ENCODE measurements around the gene EPB41L4A. TPM values are rescaled to one million over a fixed set of nuclear protein-coding genes. Genes with fewer than 3 reads are reported as not detected.
"Not testable (repeated sequence)": the region's sequence is repeated elsewhere in the genome, so short reads cannot be mapped to it uniquely, and the experiment has no call there.

Gene EPB41L4A, protein sequence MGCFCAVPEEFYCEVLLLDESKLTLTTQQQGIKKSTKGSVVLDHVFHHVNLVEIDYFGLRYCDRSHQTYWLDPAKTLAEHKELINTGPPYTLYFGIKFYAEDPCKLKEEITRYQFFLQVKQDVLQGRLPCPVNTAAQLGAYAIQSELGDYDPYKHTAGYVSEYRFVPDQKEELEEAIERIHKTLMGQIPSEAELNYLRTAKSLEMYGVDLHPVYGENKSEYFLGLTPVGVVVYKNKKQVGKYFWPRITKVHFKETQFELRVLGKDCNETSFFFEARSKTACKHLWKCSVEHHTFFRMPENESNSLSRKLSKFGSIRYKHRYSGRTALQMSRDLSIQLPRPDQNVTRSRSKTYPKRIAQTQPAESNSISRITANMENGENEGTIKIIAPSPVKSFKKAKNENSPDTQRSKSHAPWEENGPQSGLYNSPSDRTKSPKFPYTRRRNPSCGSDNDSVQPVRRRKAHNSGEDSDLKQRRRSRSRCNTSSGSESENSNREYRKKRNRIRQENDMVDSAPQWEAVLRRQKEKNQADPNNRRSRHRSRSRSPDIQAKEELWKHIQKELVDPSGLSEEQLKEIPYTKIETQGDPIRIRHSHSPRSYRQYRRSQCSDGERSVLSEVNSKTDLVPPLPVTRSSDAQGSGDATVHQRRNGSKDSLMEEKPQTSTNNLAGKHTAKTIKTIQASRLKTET
- total RNA-seq, result 7.4 TPM
- polyA plus RNA-seq (ENCODE audit: insufficient read depth in 1 of 8, insufficient read length in 8 of 8, low replicate concordance in 1 of 8), result 1 to 10 TPM; 3.3 to 9.1 (median 5.5) TPM
- long read RNA-seq, donor 1, result 0 reads
- long read RNA-seq, donor 2, result 0 reads
- long read RNA-seq, donor 3, result 0 reads
- long read RNA-seq, donor 4, partial matches to known transcripts, result 0 of 1 reads
- long read RNA-seq, donor 4, other reads (novel, unspliced or antisense), result 0 of 1 reads
- long read RNA-seq, donor 5, partial matches to known transcripts, result 482 of 505 reads
- long read RNA-seq, donor 5, other reads (novel, unspliced or antisense), result 23 of 505 reads
- long read RNA-seq, donor 6, result 0 reads
- long read RNA-seq, donor 7, result 0 reads
- long read RNA-seq, donor 8, result 0 reads
- long read RNA-seq, donor 9, result 0 reads
- long read RNA-seq, donor 10, result 0 reads
- long read RNA-seq, donor 11, result 0 reads

- H3K27me3 ChIP-seq (ENCODE audit: control insufficient read depth, insufficient read depth, low read length), result peaks cover 25% of the 10 kb centered on the region
- H3K27ac ChIP-seq (ENCODE audit: low read length), result peak within 1 kb of the TSS; percentile 75
- no peaks in the 10 kb centered on the region for H3K36me3 ChIP-seq (ENCODE audit: control insufficient read depth, insufficient read depth, low read length)
- WGBS (ENCODE audit: insufficient coverage), result under 1% methylated on average over 103 of the region's 103 CpGs
- peak within 1 kb of the TSS; percentile 79 for H3K4me3 ChIP-seq (ENCODE audit: low read length)
- peaks cover 8% of the 10 kb centered on the region for H3K4me1 ChIP-seq (ENCODE audit: control insufficient read depth, insufficient read depth, low read length)
- H3K9me3 ChIP-seq (replicated peaks; ENCODE audit: control insufficient read depth, low read depth, low read length), result no peaks in the 10 kb centered on the region
- DNase-seq, result peak; percentile 62
Observed at GRCh38 chr5:112419164-112419985, at the start of gene EPB41L4A. EPB41L4A (minus strand) TSS chr5:112419277; CDS start chr5:112419039, 238 bp downstream.

DNA sequence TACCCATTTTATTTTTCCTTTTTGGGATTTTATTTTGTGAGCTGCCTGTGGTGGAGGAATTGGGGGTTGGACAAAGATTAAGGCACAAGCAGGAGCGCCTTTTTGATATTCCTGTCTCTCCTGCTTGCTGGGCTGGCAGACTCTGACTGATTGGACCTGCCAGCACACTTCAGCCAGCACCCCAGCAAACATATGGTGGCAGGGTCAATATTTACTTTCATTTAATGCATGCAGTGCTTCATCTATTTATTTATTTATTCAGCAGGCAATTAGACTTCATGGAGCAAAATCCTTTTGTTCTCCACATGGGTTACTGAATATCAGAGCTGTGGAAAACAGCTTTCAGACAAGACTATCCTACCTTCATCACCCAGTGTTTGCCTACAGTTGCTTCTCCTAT lies 48.4 kb upstream of the EPB41L4A start:
- H3K9me3 ChIP-seq (replicated peaks; ENCODE audit: control insufficient read depth, low read depth, low read length), result no peaks in the 10 kb centered on the region
- H3K4me3 ChIP-seq (ENCODE audit: low read length), result no peak overlapping the region
- H3K36me3 ChIP-seq (ENCODE audit: control insufficient read depth, insufficient read depth, low read length), result no peaks in the 10 kb centered on the region
- H3K27ac ChIP-seq (ENCODE audit: low read length), result no peak overlapping the region
- no peak for DNase-seq
- H3K4me1 ChIP-seq (ENCODE audit: control insufficient read depth, insufficient read depth, low read length), result no peaks in the 10 kb centered on the region
- no CpG with 5 or more reads among the region's 1 CpG for WGBS (ENCODE audit: insufficient coverage)
- H3K27me3 ChIP-seq (ENCODE audit: control insufficient read depth, insufficient read depth, low read length), result no peaks in the 10 kb centered on the region

DNA sequence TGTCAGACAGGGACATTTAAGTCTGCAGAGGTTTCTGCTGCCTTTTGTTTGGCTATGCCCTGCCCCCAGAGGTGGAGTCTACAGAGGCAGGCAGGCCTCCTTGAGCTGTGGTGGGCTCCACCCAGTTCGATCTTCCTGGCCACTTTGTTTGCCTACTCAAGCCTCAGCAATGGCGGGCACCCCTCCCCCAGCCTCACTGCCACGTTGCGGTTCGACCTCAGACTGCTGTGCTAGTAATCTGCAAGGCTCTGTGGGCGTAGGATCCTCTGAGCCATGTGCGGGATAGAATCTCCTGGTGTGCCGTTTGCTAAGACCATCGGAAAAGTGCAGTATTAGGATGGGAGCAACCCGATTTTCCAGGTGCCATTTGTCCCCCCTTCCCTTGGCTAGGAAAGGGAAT lies 47.2 kb upstream of the EPB41L4A start:
- WGBS (ENCODE audit: insufficient coverage), result 88% methylated on average over 9 of the region's 10 CpGs
- not testable (repeated sequence) for H3K4me1 ChIP-seq (ENCODE audit: control insufficient read depth, insufficient read depth, low read length); DNase-seq; H3K36me3 ChIP-seq (ENCODE audit: control insufficient read depth, insufficient read depth, low read length); H3K9me3 ChIP-seq (replicated peaks; ENCODE audit: control insufficient read depth, low read depth, low read length); H3K4me3 ChIP-seq (ENCODE audit: low read length); H3K27ac ChIP-seq (ENCODE audit: low read length); H3K27me3 ChIP-seq (ENCODE audit: control insufficient read depth, insufficient read depth, low read length)

- not testable (repeated sequence) for H3K27ac ChIP-seq (ENCODE audit: low read length); H3K4me3 ChIP-seq (ENCODE audit: low read length); DNase-seq; H3K36me3 ChIP-seq (ENCODE audit: control insufficient read depth, insufficient read depth, low read length); H3K27me3 ChIP-seq (ENCODE audit: control insufficient read depth, insufficient read depth, low read length); H3K4me1 ChIP-seq (ENCODE audit: control insufficient read depth, insufficient read depth, low read length); H3K9me3 ChIP-seq (replicated peaks; ENCODE audit: control insufficient read depth, low read depth, low read length)
- 83% methylated on average over 5 of the region's 10 CpGs for WGBS (ENCODE audit: insufficient coverage)
Observed at GRCh38 chr5:112447187-112447760, 28.2 kb upstream of the EPB41L4A start.

- Histone ChIP-seq H3K4me1 (ENCODE audit: control insufficient read depth, insufficient read depth, low read length) (no peaks in the 10 kb centered on the region), H3K36me3 (ENCODE audit: control insufficient read depth, insufficient read depth, low read length) (no peaks in the 10 kb centered on the region), H3K27me3 (ENCODE audit: control insufficient read depth, insufficient read depth, low read length) (no peaks in the 10 kb centered on the region), H3K9me3 (replicated peaks; ENCODE audit: control insufficient read depth, low read depth, low read length) (no peaks in the 10 kb centered on the region), H3K4me3 (ENCODE audit: low read length) (no peak overlapping the region), H3K27ac (ENCODE audit: low read length) (no peak overlapping the region)
- DNase-seq, result no peak
- 83% methylated on average over 2 of the region's 6 CpGs for WGBS (ENCODE audit: insufficient coverage)
Observed at GRCh38 chr5:112445626-112446350, 26.7 kb upstream of the EPB41L4A start.

DNA sequence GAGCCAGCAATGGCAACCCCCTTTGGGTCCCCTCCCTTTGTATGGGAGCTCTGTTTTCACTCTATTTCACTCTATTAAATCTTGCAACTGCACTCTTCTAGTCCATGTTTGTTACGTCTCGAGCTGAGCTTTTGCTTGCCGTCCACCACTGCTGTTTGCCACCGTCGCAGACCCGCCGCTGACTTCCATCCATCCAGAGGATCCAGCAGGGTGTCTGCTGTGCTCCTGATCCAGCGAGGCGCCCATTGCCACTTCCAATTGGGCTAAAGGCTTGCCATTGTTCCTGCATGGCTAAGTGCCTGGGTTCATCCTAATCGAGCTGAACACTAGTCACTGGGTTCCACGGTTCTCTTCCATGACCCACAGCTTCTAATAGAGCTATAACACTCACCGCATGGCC lies 24.9 kb upstream of the EPB41L4A start:
- not testable (repeated sequence) for DNase-seq

GRCh38 chr5:112440031-112440430 lies 21.0 kb upstream of the EPB41L4A start:
- H3K27ac ChIP-seq (ENCODE audit: low read length), result no peak overlapping the region
- DNase-seq, result no peak
- H3K9me3 ChIP-seq (replicated peaks; ENCODE audit: control insufficient read depth, low read depth, low read length), result no peaks in the 10 kb centered on the region
- whole genome bisulfite sequencing (ENCODE audit: insufficient coverage), result no CpG with 5 or more reads among the region's 2 CpGs
- no peaks in the 10 kb centered on the region for H3K36me3 ChIP-seq (ENCODE audit: control insufficient read depth, insufficient read depth, low read length)
- H3K4me3 ChIP-seq (ENCODE audit: low read length), result no peak overlapping the region
- peaks cover 2% of the 10 kb centered on the region for H3K4me1 ChIP-seq (ENCODE audit: control insufficient read depth, insufficient read depth, low read length)
- H3K27me3 ChIP-seq (ENCODE audit: control insufficient read depth, insufficient read depth, low read length), result no peaks in the 10 kb centered on the region

More for the DNA sequence above, 24.9 kb upstream of the EPB41L4A start:
- not testable (repeated sequence) for H3K9me3 ChIP-seq (replicated peaks; ENCODE audit: control insufficient read depth, low read depth, low read length); H3K36me3 ChIP-seq (ENCODE audit: control insufficient read depth, insufficient read depth, low read length); H3K4me1 ChIP-seq (ENCODE audit: control insufficient read depth, insufficient read depth, low read length); H3K27me3 ChIP-seq (ENCODE audit: control insufficient read depth, insufficient read depth, low read length); H3K4me3 ChIP-seq (ENCODE audit: low read length); H3K27ac ChIP-seq (ENCODE audit: low read length)
- 80% methylated on average over 9 of the region's 12 CpGs for whole genome bisulfite sequencing (ENCODE audit: insufficient coverage)

- no peak overlapping the region for H3K27ac ChIP-seq (ENCODE audit: low read length)
- WGBS (ENCODE audit: insufficient coverage), result no CpG with 5 or more reads among the region's 2 CpGs
- DNase-seq, result no peak
Observed at GRCh38 chr5:112436144-112436543, 17.1 kb upstream of the EPB41L4A start.

GRCh38 chr5:112434641-112435040 lies 15.6 kb upstream of the EPB41L4A start:
- Histone ChIP-seq H3K9me3 (replicated peaks; ENCODE audit: control insufficient read depth, low read depth, low read length) (no peaks in the 10 kb centered on the region), H3K36me3 (ENCODE audit: control insufficient read depth, insufficient read depth, low read length) (no peaks in the 10 kb centered on the region), H3K4me3 (ENCODE audit: low read length) (no peak overlapping the region), H3K27me3 (ENCODE audit: control insufficient read depth, insufficient read depth, low read length) (no peaks in the 10 kb centered on the region), H3K27ac (ENCODE audit: low read length) (no peak overlapping the region), H3K4me1 (ENCODE audit: control insufficient read depth, insufficient read depth, low read length) (peaks cover 2% of the 10 kb centered on the region)
- WGBS (ENCODE audit: insufficient coverage), result 38% methylated on average over 1 of the region's 1 CpG
- DNase-seq, result peak; percentile 5

More at GRCh38 chr5:112436144-112436543, 17.1 kb upstream of the EPB41L4A start:
- Histone ChIP-seq H3K27me3 (ENCODE audit: control insufficient read depth, insufficient read depth, low read length) (no peaks in the 10 kb centered on the region), H3K4me3 (ENCODE audit: low read length) (no peak overlapping the region), H3K9me3 (replicated peaks; ENCODE audit: control insufficient read depth, low read depth, low read length) (no peaks in the 10 kb centered on the region), H3K36me3 (ENCODE audit: control insufficient read depth, insufficient read depth, low read length) (no peaks in the 10 kb centered on the region), H3K4me1 (ENCODE audit: control insufficient read depth, insufficient read depth, low read length) (peaks cover 2% of the 10 kb centered on the region)
